Neuronal stem cell (in vitro differentiated cells): ENCODE results near the gene TXK.

Experiments used
- DNase-seq: peaks from one replicate; pipeline ENCODE4 v3.0.0-alpha.2; 2013; ENCODE audit warnings: low spot score
- H2AFZ ChIP-seq: one replicate; pipeline ENCODE4 v1.6.1; 2013; ENCODE audit warnings: mild to moderate bottlenecking, low read length, inconsistent platforms
- H2AK5ac ChIP-seq: 2 replicates; pipeline ENCODE4 v1.6.1; 2013; ENCODE audit warnings: low read depth, mild to moderate bottlenecking, inconsistent platforms, low read length, moderate library complexity, mixed read lengths
- H2BK120ac ChIP-seq: 2 replicates; pipeline ENCODE4 v1.6.1; 2013; ENCODE audit warnings: low read depth, mild to moderate bottlenecking, inconsistent platforms, low read length, moderate library complexity, mixed read lengths
- H2BK12ac ChIP-seq: one replicate; pipeline ENCODE4 v1.6.1; 2013; ENCODE audit warnings: low read length, inconsistent platforms
- H2BK15ac ChIP-seq: 2 replicates; pipeline ENCODE4 v1.6.1; 2013; ENCODE audit warnings: mild to moderate bottlenecking, low read length, inconsistent platforms, mixed read lengths
- H2BK5ac ChIP-seq: one replicate; pipeline ENCODE4 v1.6.1; 2013; ENCODE audit warnings: inconsistent platforms, mild to moderate bottlenecking, low read length, moderate library complexity
- H3K14ac ChIP-seq: one replicate; pipeline ENCODE4 v1.6.1; 2013; ENCODE audit warnings: low read length, inconsistent platforms
- H3K18ac ChIP-seq: 2 replicates; pipeline ENCODE4 v1.6.1; 2013; ENCODE audit warnings: low read length, inconsistent platforms
- H3K23ac ChIP-seq: 2 replicates; pipeline ENCODE4 v1.6.1; 2013; ENCODE audit warnings: low read depth, mild to moderate bottlenecking, mixed read lengths, low read length, inconsistent platforms; ENCODE audit not compliant: poor library complexity
- H3K27ac ChIP-seq: replicated peaks from 3 replicates; pipeline ENCODE4 v1.5.1; 2013; ENCODE audit warnings: low read length, inconsistent platforms
- H3K27me3 ChIP-seq, 3 experiments: 2 replicates each; pipeline ENCODE4 v1.6.1; 2013; ENCODE audit warnings: low read length in 3 of 3, mild to moderate bottlenecking in 2 of 3, inconsistent platforms in 1 of 3, low read depth in 1 of 3, mixed read lengths in 1 of 3, moderate library complexity in 1 of 3; ENCODE audit not compliant: control insufficient read depth in 3 of 3, insufficient read depth in 3 of 3
- H3K36me3 ChIP-seq, 2 donors: replicated peaks in 1 of 2; 2 replicates each; pipeline ENCODE4 v1.6.1; 2013; ENCODE audit warnings: low read length in 2 of 2; ENCODE audit not compliant: control insufficient read depth in 2 of 2, insufficient read depth in 2 of 2
- H3K4ac ChIP-seq: 2 replicates; pipeline ENCODE4 v1.6.1; 2013; ENCODE audit warnings: inconsistent platforms, mild to moderate bottlenecking, low read length, moderate library complexity
- H3K4me1 ChIP-seq, 2 donors: 1 replicate in 1 of 2; 2 replicates in 1 of 2; pipeline ENCODE4 v1.6.1; 2013; ENCODE audit warnings: low read length in 2 of 2, low read depth in 1 of 2; ENCODE audit not compliant: control insufficient read depth in 2 of 2, insufficient read depth in 1 of 2
- H3K4me2 ChIP-seq: one replicate; pipeline ENCODE4 v1.6.1; 2013; ENCODE audit warnings: mild to moderate bottlenecking, low read length, inconsistent platforms; ENCODE audit not compliant: insufficient read depth, poor library complexity, severe bottlenecking
- H3K4me3 ChIP-seq, 2 donors: 2 replicates each; pipeline ENCODE4 v1.5.1; 2013; ENCODE audit warnings: low read length in 2 of 2, mild to moderate bottlenecking in 2 of 2, inconsistent platforms in 1 of 2, moderate library complexity in 1 of 2
- H3K79me1 ChIP-seq: one replicate; pipeline ENCODE4 v1.6.1; 2013; ENCODE audit warnings: low read depth, mild to moderate bottlenecking, inconsistent platforms, low read length, moderate library complexity
- H3K9ac ChIP-seq: one replicate; pipeline ENCODE4 v1.6.1; 2013; ENCODE audit warnings: mild to moderate bottlenecking, low read depth, low read length, inconsistent platforms; ENCODE audit not compliant: poor library complexity
- H3K9me3 ChIP-seq, 2 donors: replicated peaks in 1 of 2; 2 replicates each; pipeline versions ENCODE3 to v1.6.1; 2013; ENCODE audit warnings: low read length in 2 of 2, mild to moderate bottlenecking in 2 of 2, inconsistent platforms in 1 of 2, low read depth in 1 of 2, mixed read lengths in 1 of 2, moderate library complexity in 1 of 2; ENCODE audit not compliant: control insufficient read depth in 2 of 2, insufficient read depth in 1 of 2
- H4K8ac ChIP-seq: one replicate; pipeline ENCODE4 v1.6.1; 2013; ENCODE audit warnings: low read depth, mild to moderate bottlenecking, inconsistent platforms, low read length, moderate library complexity
- H4K91ac ChIP-seq: one replicate; pipeline ENCODE4 v1.6.1; 2013; ENCODE audit warnings: low read length, low read depth, mild to moderate bottlenecking, inconsistent platforms; ENCODE audit not compliant: poor library complexity
- WGBS, 2 donors: extraction: QIAGEN DNeasy Blood & Tissue Kit; methylation state at CpG; one replicate each; pipeline ENCODE4 v1.1.7; 2013; ENCODE audit warnings: missing lambda C conversion rate in 2 of 2, mixed read lengths in 1 of 2; ENCODE audit not compliant: insufficient read length in 2 of 2, insufficient replicate concordance in 1 of 2; ENCODE audit errors: extremely low coverage in 2 of 2; 5-methylcytosine and 5-hydroxymethylcytosine counted together

TXK gene

DNA sequence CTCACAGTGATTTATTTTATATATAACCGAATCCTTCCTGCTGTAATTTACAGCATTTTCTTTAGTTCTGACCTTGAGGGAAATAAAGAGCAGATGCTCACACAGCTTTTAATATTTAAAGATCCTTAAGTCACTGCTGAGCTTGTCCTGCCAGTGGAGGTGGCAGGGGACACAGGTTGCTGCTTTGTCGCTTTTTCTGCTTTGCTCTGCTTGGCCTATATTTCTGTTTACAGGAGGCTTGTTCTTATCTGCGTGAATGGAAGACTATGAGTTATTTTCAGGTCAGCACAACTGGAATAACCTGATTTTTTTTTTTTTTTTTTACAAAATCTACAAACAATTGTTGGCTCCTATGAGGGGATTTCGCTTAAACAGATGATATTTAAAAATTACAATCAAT is 2.3 kb downstream of the TXK start:
- Histone ChIP-seq H3K27ac (no peak overlapping the region), H3K36me3 (no peaks in the 10 kb centered on the region), H3K4ac (no peak overlapping the region), H3K4me3 (no peak overlapping the region), H3K4me1 (peaks cover 0 to 6% of the 10 kb centered on the region in 2 donors), H3K4me2 (no peak overlapping the region), H2BK15ac (no peak overlapping the region), H3K23ac (no peak overlapping the region), H3K79me1 (no peaks in the 10 kb centered on the region), H3K9me3 (no peaks in the 10 kb centered on the region), H3K14ac (no peak overlapping the region), H3K18ac (no peak overlapping the region), H2BK120ac (no peak overlapping the region), H3K9ac (no peak overlapping the region), H2AK5ac (no peak overlapping the region), H2AFZ (no peak overlapping the region), H4K91ac (no peak overlapping the region), H3K27me3 (peaks cover 0 to 3% (median 0%) of the 10 kb centered on the region in 3 experiments), H4K8ac (no peak overlapping the region), H2BK12ac (no peak overlapping the region), H2BK5ac (no peak overlapping the region)
- no CpG with 5 or more reads among the region's 4 CpGs for WGBS, 2 donors
- DNase-seq, result no peak

DNA sequence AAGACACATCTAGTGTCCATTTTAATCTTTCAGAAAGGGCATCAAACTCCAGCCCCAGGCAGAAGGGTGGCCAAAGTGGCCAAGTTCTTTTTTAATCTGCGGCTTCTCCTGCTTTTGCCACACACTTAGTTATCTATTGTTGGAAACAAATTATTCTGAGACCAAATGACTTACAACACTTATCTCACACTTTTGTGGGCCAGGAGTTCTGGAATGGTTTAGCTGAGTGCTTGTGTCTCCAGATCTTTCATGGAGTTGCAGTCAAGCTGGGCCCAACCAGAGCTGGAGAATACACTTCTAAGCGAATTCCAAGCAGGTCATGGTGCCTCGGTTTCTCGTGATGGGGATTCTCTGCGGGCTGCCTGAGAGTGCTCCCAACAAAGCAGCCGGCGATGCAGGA is 4.0 kb downstream of the TXK start:
- DNase-seq, result no peak
- no peak overlapping the region for H3K4me3 ChIP-seq
- no peak overlapping the region for H2AFZ ChIP-seq
- H3K14ac ChIP-seq, result no peak overlapping the region
- H2BK5ac ChIP-seq, result no peak overlapping the region
- H3K9ac ChIP-seq, result no peak overlapping the region
- H4K8ac ChIP-seq, result no peak overlapping the region
- H3K9me3 ChIP-seq, result no peaks in the 10 kb centered on the region
- no peak overlapping the region for H3K4ac ChIP-seq
- no peak overlapping the region for H4K91ac ChIP-seq
- peaks cover 0 to 6% of the 10 kb centered on the region in 2 donors for H3K4me1 ChIP-seq
- H2BK120ac ChIP-seq, result no peak overlapping the region
- no peak overlapping the region for H2BK12ac ChIP-seq
- H2BK15ac ChIP-seq, result no peak overlapping the region
- H3K4me2 ChIP-seq, result no peak overlapping the region
- no peak overlapping the region for H3K27ac ChIP-seq
- no peak overlapping the region for H2AK5ac ChIP-seq
- no peak overlapping the region for H3K18ac ChIP-seq
- no CpG with 5 or more reads among the region's 7 CpGs for WGBS, 2 donors
- no peaks in the 10 kb centered on the region for H3K79me1 ChIP-seq
- no peaks in the 10 kb centered on the region for H3K36me3 ChIP-seq
- peaks cover 0 to 3% (median 0%) of the 10 kb centered on the region in 3 experiments for H3K27me3 ChIP-seq
- no peak overlapping the region for H3K23ac ChIP-seq

DNA sequence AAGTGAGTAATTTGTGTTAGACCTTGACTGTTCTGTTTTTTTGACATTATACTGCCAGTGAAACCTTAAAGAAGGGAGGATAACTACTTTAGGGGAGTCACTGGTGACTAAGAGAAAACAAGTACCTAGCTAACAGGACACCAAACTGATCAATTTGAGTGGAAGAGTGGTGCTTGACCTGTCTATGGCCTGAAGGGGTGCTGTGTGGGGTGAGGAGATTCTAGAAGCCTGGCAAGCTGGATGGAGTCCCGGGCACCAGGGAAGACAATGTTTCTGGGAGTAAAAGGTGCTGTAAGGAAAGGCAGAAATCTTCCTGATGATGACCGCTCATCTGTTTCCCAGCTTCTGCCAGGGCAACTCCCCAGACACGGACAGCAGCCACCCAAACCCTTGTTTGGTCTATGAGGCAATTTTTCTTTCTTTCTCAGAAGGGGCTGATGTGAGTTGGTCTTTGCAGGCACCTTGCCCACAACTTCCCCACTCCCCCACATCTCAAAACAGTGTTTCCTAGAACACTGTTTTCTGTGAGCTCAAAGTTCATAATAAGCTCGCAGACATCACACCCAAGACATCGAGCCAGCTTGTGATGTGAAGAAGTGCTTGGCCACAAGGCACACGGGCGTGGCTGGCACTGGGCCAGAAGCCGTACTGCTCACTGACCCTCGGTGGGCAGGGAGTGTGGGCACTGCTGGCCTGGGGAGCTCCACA is 4.6 kb downstream of the TXK start:
- peaks cover 0 to 6% of the 10 kb centered on the region in 2 donors for H3K4me1 ChIP-seq
- no peak overlapping the region for H3K14ac ChIP-seq
- no CpG with 5 or more reads among the region's 9 CpGs for WGBS, 2 donors
- H3K4me2 ChIP-seq, result no peak overlapping the region
- H2BK15ac ChIP-seq, result no peak overlapping the region
- H2AFZ ChIP-seq, result no peak overlapping the region
- H3K18ac ChIP-seq, result no peak overlapping the region
- no peak overlapping the region for H3K27ac ChIP-seq
- H3K27me3 ChIP-seq, result peaks cover 0 to 3% (median 0%) of the 10 kb centered on the region in 3 experiments
- no peak overlapping the region for H4K8ac ChIP-seq
- no peaks in the 10 kb centered on the region for H3K36me3 ChIP-seq
- H2AK5ac ChIP-seq, result no peak overlapping the region
- no peak overlapping the region for H2BK120ac ChIP-seq
- H2BK5ac ChIP-seq, result no peak overlapping the region
- no peak overlapping the region for H4K91ac ChIP-seq
- H3K9me3 ChIP-seq, result no peaks in the 10 kb centered on the region
- DNase-seq, result no peak
- H3K79me1 ChIP-seq, result no peaks in the 10 kb centered on the region
- H3K9ac ChIP-seq, result no peak overlapping the region
- no peak overlapping the region for H3K23ac ChIP-seq
- H3K4ac ChIP-seq, result no peak overlapping the region
- no peak overlapping the region for H3K4me3 ChIP-seq
- no peak overlapping the region for H2BK12ac ChIP-seq

DNA sequence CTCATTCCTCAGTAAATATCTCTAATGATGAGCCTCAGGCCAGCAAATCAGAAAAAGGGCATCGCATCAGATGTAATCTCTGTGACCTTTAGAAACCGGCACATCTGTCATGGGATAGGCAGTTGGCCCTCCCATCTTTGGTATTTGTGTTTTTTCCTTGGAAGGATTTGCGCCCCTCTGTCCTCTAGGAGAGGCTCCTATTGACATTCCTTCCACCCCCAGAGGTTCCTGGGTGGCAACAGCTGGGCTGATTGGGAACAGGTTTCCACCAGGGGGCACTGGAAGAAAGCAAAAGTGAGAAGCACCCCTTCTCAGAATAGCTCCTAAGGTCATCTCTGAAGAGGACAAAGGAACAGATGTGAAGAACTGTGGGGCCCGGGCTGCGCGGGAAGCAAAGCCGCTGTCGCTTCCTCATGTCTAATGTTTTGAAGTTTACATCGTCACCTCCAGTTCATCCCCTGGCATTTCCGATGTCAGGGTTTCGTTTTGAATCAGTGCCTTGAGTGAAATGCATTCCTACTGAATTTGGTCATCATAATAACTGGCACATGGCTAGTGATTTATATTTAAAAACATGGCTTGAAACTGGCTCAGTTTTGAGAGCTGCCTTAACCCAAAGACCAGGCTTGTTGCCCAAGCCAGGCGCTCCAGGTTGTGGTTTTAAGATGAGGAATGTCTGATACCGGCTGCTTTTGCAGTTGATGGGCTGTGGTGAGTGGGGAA is 6.2 kb downstream of the TXK start:
- Histone ChIP-seq H3K27ac (no peak overlapping the region), H2BK15ac (no peak overlapping the region), H2AFZ (peak overlapping the region; percentile 73), H3K79me1 (no peaks in the 10 kb centered on the region), H3K27me3 (peaks cover 0 to 3% (median 0%) of the 10 kb centered on the region in 3 experiments), H2BK120ac (no peak overlapping the region), H3K18ac (no peak overlapping the region), H3K4me3 (no peak overlapping the region), H2AK5ac (no peak overlapping the region), H3K4ac (no peak overlapping the region), H3K14ac (no peak overlapping the region), H2BK12ac (no peak overlapping the region), H2BK5ac (no peak overlapping the region), H3K4me2 (no peak overlapping the region), H3K23ac (no peak overlapping the region), H3K9me3 (no peaks in the 10 kb centered on the region), H3K9ac (no peak overlapping the region), H4K8ac (no peak overlapping the region), H3K4me1 (peaks cover 0 to 6% of the 10 kb centered on the region in 2 donors), H4K91ac (no peak overlapping the region), H3K36me3 (no peaks in the 10 kb centered on the region)
- no CpG with 5 or more reads among the region's 13 CpGs for WGBS, 2 donors
- peak; percentile 67 for DNase-seq
